HL-60/S4 (cell line): Measurements from ENCODE around the gene APP.

Source experiments
- in situ Hi-C: fragments of 300-500 bp; cut with MboI; formaldehyde crosslinking; loops from 2 replicates; pipeline ENCODE4 v1.14.3; 2022; ENCODE audit warnings: low sequenced_read_pairs

The APP gene

DNA sequence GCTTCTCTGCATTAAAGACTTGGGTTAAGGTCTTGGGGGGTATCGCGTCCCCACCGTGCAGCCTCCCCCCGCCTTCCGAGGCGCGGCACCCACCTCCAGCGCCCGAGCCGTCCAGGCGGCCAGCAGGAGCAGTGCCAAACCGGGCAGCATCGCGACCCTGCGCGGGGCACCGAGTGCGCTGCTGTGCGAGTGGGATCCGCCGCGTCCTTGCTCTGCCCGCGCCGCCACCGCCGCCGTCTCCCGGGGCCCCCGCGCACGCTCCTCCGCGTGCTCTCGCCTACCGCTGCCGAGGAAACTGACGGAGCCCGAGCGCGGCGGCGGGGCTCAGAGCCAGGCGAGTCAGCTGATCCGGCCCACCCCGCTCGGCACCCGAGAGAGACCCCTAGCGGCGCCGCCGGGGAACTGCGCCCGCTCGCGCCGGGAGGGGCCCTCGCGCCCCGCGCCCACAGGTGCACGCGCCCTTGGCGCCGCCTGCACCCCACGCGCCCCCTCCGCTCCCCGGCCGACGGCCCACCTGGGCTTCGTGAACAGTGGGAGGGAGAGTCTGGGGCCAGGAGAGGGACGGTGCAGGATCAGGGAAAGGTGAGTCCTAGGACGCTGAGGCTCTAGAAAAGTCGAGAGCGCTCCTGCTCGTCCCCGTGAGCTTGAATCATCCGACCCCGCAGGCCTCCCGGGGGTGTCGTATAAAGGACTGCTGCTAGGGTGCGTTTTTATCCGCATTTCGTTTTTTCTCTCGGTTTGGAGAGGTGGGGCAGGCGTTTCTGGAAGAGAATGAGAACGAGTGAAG lies at the start of gene APP:
APP (minus strand) TSS at position 300 of the 787 bp plus-strand sequence; CDS start at position 150, 150 bp downstream.
- in situ Hi-C loops, result no loop called here

DNA sequence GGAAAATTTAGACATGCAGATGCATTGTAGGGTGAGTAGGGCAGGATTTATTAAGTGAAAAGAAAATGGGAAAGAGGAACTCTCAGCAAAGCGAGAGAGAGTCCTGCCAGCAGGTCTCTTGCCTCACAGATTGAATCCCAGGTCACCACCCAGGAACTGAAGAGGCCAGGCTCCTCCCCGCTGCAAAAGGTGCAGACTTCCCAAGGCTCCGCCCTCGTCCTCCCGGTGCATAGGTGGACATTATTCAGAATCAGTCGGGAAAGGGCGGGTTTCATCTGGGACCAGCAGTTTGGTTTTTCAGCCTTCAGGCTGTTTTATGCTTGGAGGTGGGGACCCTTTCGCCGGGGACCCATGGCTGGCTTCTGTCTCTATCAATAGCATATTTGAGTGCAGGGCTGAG lies 41.6 kb upstream of the APP start:
- in situ Hi-C loops, result no loop called here

DNA sequence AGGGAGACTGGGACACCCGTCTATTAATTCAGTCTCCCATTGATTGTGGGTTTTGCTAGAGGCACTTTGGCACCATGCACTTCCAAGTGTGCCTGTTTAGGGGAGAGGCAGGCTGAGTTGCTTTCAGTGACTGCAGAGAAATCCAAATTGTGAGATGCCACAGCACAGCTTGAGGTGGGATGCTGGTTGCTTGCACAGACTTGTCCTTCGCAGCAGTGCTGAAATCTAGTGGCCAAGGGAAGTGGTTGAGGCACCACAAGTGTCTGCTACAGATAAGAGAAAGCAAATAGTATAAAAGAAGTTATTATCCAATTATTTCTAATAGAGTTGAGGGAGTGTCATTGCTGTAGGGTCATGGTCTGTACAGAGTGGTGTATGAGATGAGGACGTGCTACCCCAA lies 40.0 kb upstream of the APP start:
- in situ Hi-C loops, result no loop called here

DNA sequence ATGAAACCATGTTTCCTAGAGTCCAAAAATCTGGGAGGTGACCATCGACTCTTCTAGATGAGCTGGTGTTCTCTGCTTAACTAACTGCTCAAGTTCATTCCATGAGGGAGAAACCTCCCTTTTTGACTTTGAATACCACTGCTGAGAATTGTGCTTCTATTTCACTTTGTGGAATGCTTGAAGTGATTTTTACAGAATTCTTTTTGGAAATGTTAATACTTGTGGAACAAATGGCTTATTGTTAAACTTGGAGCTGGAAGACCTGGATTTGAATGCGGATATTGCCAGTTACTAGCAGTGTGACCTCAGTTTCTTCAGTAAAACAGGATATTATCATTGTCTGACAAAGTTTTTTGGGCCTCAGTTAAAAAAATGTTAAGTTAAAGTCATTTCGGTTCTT lies 36.5 kb upstream of the APP start:
- in situ Hi-C loops, result no loop called here

DNA sequence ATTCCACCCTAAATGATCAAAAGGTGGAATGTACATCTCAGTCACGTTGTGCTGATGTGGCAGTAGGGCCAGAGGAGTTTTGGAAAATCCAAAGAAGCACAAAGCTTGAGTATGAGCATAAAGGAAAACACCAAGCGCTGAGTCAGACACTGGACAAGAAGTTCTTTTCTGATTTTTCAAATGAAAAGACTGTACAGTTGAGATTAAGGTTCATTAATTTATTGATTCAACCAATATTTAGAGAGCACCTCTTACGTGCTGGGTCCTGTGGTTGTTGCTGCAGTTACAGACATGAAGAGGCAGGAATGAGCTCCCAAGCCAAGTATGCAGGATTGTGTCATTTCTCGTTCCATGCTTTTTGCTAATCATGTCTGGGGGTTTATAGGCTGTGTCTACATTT lies 28.9 kb upstream of the APP start:
- in situ Hi-C loops, result no loop called here

GRCh38 chr21:26195708-26196107 lies 25.1 kb upstream of the APP start:
- in situ Hi-C loops, result no loop called here

- in situ Hi-C loops, result no loop called here
Measured at GRCh38 chr21:26194811-26195251, 24.3 kb upstream of the APP start.

DNA sequence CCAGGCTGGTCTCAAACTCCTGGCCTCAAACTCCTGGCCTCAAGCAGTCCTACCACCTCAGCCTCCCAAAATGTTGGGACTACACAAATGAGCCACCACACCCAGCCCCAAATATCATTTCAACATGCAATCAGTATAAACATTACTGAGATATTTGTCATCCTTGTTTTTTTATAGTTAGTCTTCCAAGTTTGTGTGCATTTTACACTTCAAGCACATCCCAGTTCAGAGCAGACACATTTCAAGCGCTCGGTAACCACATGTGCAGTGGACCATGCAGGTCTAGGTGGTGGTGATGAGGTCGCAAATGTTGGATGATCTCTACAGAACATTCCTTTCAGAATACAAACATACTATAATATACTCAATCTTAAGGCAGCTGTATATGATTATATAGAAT lies 23.8 kb upstream of the APP start:
- in situ Hi-C loops, result no loop called here

- in situ Hi-C loops, result no loop called here
Measured at GRCh38 chr21:26191609-26192008, 21.0 kb upstream of the APP start.

GRCh38 chr21:26188422-26188821 lies 17.9 kb upstream of the APP start:
- in situ Hi-C loops, result no loop called here

- in situ Hi-C loops, result no loop called here
Measured at GRCh38 chr21:26185446-26185845, 14.9 kb upstream of the APP start.

DNA sequence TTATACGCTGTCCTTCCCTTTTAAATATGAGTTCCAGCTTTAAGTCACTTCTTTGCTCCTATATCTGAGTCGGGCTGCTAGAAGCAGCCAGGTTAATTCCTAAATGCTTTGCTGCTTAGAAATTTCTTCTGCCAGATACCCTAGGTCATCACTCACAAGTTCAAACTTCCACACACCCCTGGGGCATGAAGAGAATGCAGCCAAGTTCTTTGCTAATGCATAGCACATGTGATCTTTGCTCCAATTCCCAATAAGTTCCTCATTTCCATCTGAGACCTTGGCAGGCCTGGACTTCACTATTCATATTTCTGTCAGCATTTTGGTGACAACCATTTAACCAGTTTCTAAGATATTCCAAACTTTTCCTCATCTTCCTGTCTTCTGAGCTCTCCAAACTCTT lies 14.5 kb upstream of the APP start:
- in situ Hi-C loops, result no loop called here

DNA sequence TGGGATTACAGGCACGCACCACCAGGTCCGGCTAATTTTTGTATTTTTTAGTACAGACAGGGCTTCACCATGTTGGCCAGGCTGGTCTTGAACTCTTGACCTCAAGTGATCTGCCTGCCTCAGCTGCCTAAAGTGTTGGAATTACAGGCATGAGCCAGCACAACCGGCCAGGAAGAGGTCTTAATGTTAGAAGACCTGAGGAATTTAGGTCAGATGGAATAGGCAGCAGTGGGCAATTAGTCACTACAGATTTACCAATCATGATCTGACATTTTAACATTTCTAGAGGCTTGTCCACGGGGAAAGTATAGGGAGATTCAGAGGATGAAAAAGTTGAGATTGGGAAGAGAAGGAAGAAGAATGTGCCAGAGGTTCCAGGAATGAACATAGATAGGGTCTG lies 8.9 kb upstream of the APP start:
- in situ Hi-C loops, result no loop called here

DNA sequence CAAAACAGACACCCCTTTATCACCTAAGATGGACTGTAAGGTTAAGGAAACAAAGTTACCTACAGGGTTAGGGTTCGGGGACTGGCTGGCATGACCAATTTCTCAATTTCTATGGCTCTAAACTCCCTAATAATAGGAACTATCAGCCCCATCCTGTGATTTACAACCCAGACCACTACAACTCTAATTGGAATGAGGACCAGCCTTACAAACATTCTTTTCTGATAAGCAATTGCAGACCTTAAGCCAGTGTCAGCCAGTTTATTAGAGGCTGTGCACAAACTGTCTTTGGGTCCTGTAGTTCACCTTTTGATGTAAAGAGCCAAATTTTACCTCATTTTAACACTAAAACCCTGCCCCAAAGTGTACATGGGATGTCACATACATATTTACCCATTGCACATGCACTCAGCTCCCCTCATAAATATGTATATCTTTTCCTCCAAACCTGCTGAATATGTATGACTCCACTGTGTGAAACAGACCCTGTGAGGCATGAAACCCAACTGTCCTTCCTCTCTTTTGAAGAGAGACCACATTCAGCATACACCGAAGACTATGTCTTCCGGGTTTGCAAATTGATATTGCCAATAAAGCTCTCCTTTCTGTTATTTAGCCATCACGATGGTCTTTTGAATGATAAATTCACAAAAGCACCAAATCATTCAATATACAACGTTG lies 7.3 kb upstream of the APP start:
- in situ Hi-C loops, result no loop called here

DNA sequence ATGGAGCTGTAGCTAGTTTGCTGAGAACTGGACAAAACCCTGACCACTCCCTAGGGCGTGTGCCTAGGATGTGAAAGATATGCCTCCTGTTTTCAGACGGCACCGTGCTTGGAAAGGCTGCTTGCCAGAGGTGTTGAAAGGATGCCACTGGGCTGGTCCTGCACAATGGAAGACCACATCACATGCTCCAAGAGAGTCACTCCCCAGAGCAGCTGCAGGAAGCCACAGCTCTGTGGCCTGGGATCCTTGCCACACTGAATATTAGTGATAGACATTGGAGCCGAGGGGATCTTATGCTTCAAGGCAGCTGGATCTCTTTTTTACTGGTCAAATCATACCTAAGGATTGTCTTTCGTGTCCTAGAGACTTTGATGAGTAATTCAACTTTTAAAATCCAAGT lies 6.6 kb upstream of the APP start:
- in situ Hi-C loops, result no loop called here

DNA sequence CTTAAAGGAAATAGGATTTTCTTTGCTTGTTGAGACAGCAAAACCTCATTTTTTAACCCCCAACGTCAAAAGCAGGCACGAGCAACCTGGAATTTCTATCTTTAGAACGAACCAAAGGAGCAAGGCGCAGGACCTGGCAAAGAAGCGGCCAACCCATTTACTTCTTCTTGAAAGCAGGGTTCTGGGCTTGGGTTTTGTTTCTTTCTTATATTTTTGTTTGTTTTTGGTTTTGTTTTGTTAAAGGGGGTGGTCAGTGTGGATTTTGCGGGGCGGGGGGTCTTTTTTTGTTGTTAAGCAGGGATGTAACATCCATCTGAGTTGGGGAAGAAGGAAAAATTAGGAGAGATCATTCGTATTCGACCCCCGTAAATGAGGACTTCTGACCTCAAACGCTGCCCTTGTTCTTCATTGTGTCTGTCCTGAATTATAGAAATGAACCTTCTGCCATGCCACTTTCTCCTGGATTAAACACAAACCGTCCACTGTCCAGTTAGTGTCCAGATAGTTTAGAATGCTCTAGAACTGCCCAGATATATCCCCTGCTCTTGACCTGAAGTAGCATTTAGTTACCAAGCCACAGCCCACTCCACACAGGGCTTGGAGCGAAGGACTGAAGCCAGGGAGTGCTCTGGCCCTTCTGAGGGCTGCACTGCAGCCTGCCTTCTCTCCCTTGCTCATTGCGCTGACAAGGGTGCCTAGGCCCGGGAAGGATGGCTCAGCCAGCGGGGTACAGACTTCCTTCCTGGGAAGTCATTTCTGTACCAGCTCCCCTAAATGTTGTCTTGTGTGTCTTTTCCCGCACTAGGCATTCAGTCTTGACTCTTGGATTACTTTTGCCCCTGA lies 909 bp upstream of the APP start:
- in situ Hi-C loops, result no loop called here

DNA sequence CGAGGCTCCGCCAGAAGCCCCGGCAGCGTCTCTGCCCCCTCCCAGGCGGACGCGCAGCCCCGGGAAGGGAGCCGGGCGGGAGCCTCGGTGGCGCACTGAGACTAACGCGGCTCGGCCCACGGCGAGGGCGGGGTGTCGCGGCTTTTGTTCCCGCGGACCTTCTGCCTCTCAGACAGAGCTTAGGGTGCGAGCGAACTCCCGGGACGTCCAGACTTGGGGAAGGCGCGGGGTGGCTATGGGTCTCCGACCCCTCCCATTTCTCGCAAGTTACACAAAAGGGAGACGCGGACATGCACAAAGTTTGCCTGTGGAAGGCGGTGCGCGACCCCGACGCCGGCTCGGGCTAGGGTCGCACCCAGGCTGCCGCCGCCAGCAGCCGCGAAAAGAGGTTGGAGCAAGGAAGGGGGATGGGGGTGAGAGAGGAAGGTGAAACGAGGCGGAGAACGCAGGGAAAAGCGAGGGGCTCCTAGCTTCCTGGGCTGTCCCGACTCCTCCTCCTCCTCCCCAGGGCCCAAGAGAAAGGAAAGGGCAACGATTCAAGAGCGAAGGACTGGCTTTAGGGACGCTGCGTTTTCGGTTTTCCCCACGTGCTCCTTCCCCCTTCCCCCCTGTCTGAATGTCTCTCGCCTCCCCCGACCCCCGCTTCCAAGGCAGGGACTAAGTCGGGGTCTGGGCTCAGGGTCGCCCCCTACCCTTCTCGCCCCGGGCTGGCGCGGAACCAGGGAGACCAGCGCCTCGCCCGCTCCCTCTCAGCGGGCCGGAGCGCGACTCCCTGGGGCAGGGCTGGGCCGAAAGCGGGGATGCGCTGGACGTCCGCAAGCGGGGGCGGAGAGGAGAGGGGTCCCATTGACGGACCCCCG lies 729 bp downstream of the APP start:
- in situ Hi-C loops, result no loop called here

GRCh38 chr21:26169061-26169610 lies 1.4 kb downstream of the APP start:
- in situ Hi-C loops, result no loop called here

DNA sequence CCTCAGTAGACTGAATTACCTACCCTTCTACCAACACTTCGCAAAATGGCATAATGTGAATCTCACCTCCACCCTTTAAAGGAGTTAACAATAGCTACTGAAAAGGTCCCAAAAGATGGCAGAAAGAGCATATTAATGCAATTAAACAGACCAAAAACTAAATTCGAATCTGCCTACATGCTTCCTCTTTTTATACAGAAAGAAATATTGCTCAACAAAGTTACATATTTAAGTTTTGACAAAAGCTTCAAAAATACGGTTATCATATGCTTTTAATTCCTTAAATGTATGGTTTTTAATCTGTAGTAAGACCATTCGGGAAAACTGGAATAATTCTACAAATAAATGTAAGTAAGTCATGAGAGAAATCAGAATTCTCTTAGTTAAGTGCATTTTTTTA lies 2.2 kb downstream of the APP start:
- in situ Hi-C loops, result no loop called here

DNA sequence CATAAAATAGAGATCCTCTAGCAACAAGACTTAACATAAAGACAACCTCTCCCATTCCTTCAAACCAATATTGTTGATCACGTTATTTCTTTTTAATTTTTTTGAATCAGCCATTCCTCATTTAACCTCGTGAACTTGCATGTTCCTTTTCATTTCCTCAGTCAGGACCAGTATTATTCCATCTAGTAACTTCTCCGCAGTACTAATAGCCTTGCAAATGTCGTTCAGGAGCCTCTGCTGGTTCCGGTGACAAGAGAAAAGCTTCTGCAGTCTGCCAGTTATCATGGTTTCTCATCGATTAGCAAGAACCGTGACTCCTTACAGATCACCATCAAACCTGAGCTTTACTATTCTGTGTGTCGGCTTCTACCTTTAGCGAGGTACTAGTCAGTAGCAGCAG lies 3.0 kb downstream of the APP start:
- in situ Hi-C loops, result no loop called here
